AG10803 (cell line): Measurements from ENCODE around the gene CLK4.

Source experiments
- DNase-seq: peaks from one replicate; pipeline ENCODE4 v3.0.0; 2010; ENCODE audit warnings: low read depth
- H3K4me3 ChIP-seq: 2 replicates; pipeline ENCODE4 v1.5.1; 2011; ENCODE audit warnings: mild to moderate bottlenecking, low read length, control low read depth
- TF ChIP-seq, protein P1 (sequence below): conservative IDR thresholded peaks from 2 replicates; pipeline ENCODE4 v1.5.1; 2011; ENCODE audit warnings: mild to moderate bottlenecking, low read length, control low read depth, inconsistent platforms

The CLK4 gene

DNA sequence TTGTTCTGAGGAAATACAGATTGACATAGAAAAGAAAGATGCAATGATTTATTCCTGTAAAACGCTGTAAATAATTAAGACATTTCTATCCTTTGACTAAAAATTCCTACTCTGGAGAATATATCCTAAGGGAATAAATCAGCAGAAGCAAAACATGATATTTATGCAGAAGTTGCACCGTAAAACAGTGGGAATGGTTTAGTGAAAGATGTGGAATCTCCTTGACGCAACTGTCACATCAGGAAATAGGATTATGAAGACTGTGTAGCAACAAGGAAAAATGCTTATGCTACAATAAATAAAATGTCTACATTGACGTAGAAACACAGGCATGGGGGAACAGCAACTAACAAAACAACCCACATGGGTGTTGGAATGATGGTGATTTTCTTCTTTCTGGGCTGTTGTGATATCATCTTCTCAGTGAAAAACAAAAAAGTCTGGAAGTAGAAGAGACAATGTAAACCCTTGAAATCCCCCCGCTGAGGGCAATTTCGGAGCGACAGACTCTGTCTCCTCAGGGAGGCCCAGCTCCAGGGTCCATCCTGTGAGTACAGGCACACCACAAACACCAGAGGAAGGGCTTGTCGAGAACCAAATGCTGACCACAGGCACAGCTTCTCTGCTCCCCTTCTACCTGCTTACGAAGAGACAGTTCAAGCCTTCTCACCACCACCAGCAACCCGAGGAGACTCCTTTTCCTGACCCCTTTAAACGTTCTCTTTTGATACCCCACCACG lies 61.9 kb downstream of the CLK4 start:
- peak; percentile 27 for DNase-seq
- TF ChIP-seq, protein P1, sequence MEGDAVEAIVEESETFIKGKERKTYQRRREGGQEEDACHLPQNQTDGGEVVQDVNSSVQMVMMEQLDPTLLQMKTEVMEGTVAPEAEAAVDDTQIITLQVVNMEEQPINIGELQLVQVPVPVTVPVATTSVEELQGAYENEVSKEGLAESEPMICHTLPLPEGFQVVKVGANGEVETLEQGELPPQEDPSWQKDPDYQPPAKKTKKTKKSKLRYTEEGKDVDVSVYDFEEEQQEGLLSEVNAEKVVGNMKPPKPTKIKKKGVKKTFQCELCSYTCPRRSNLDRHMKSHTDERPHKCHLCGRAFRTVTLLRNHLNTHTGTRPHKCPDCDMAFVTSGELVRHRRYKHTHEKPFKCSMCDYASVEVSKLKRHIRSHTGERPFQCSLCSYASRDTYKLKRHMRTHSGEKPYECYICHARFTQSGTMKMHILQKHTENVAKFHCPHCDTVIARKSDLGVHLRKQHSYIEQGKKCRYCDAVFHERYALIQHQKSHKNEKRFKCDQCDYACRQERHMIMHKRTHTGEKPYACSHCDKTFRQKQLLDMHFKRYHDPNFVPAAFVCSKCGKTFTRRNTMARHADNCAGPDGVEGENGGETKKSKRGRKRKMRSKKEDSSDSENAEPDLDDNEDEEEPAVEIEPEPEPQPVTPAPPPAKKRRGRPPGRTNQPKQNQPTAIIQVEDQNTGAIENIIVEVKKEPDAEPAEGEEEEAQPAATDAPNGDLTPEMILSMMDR, result no peak
- no peak overlapping the region for H3K4me3 ChIP-seq

DNA sequence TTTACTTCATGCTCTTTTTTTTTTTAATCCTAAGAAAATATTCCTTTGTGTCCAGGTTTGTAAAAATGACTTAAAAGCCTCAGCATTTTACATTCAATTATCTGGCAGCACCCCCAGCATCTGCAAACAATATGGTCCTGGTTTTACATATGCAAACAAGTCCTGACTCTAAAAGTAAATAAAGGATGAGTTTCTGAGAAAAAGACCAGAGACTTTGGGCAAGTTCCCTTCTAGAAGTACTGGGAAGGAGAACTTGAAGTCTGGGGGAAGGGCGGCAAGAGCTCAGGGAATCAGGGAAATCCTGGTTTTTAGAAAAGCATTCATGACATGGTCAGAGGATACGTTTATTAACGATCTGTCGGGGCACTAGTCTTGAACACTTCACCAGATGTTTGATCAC lies 62.5 kb downstream of the CLK4 start:
- DNase-seq, result peak; percentile 11
- TF ChIP-seq, protein P1, result no peak
- no peak overlapping the region for H3K4me3 ChIP-seq

DNA sequence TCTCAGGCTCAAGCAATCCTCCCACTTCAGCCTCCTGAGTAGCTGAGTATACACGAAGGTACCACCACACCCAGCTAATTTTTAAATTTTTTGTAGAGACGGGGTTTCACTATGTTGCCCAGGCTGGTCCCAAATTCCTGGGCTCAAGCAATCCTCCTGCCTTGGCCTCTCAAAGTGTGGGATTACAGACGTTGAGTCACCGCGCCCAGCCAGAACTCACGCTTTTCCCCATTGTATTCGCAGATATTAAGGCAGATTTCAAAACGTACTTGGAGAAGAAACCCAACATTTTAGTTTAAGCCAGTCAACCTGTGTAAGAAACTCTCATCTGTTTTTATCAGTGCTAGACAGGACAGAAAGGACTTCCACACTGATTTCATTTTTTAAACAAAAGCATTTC lies 63.2 kb downstream of the CLK4 start:
- no peak overlapping the region for H3K4me3 ChIP-seq
- no peak for DNase-seq
- TF ChIP-seq, protein P1, result no peak

DNA sequence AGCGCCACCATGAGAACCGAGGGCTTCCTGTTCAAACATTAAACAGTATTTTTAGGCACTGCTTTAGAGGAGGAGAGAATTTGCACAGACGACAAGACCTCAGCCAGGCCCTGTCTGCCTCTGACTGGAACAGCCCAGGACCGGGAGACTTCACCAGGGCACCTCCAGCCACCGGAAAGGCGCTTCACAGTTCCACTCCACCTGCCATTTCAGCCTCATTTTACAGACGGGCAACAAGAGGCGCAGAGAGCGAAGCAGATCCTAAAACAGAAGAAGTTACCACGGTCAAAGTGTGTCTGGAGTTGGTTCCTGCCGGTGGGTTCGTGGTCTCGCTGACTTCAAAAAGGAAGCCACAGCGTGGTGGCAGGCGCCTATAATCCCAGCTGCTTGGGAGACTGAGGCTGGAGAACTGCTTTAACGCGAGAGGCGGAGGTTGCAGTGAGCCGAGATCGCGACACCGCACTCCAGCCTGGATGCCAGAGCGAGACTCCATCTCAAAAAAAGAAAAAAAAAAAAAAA lies 65.0 kb downstream of the CLK4 start:
- H3K4me3 ChIP-seq, result no peak overlapping the region
- TF ChIP-seq, protein P1, result no peak
- no peak for DNase-seq

DNA sequence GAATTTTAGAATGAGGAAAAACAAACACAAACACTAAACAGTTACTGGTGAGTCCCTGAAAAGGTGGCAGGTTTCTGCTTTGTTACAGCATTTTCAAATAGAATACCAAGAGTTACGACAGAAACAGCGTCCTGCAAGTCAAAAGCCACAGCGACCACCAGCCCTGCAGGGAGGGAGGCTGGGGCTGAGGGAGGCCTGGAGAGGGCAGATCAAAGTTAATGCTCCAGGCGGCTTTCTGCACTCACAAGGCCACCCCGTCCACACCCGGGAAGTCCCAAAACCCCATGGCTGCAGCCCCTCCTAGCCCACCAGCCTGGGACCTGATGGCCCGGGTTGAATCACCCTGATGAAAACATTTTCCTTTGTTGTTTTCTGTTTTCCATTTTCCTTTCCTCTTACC lies 65.9 kb downstream of the CLK4 start:
- no peak overlapping the region for H3K4me3 ChIP-seq
- no peak for DNase-seq
- TF ChIP-seq, protein P1, result no peak

DNA sequence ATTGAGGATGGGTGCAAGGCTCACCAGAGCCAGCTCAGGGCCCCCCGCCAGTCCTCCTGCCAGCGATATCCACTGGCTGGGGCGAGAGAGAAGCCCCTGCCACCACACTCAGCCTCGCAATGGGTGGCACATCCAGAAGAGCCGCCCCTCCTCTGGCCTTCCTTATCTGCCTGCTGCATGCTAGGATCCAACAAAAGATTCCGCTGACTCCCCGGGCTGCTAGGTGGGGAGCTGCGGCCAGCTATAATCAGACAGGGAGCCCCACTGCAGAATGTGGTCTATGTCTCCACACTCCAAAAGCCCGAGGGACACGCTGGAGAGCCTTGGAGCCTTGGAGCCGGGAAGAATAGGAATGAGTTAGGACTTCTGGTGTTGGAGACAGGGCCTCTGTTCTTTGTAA lies 69.4 kb downstream of the CLK4 start:
- TF ChIP-seq, protein P1, result no peak
- DNase-seq, result no peak
- H3K4me3 ChIP-seq, result no peak overlapping the region

DNA sequence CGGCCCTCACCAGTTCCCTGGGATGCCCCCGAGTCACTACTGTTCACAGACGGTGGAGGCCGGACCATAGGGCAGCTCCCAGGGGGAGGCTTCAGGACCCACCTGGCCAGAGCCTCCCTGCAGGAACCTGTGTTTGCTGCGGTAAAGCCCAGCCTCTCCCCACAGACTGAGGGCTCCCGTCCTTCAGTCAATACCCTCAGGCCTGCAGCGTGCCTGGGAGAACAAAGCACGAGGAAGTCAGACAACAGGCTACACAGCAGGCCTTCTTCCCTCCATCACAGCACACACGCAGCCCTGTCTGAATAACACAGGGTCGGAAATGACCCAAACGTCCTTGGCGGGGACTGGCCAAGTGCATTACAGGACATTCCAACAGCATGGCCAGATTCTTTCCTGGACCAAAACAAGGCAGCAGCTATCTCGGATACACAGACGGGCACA lies 71.1 kb downstream of the CLK4 start:
- H3K4me3 ChIP-seq, result no peak overlapping the region
- no peak for DNase-seq
- TF ChIP-seq, protein P1, result no peak
